ENCODE results near the gene FBXO27. TPM values are rescaled to one million over a fixed set of nuclear protein-coding genes. Genes with fewer than 3 reads are reported as not detected.

Gene FBXO27
- total RNA-seq, 1 experiment from 2014 or later, result 48.5 TPM

DNA sequence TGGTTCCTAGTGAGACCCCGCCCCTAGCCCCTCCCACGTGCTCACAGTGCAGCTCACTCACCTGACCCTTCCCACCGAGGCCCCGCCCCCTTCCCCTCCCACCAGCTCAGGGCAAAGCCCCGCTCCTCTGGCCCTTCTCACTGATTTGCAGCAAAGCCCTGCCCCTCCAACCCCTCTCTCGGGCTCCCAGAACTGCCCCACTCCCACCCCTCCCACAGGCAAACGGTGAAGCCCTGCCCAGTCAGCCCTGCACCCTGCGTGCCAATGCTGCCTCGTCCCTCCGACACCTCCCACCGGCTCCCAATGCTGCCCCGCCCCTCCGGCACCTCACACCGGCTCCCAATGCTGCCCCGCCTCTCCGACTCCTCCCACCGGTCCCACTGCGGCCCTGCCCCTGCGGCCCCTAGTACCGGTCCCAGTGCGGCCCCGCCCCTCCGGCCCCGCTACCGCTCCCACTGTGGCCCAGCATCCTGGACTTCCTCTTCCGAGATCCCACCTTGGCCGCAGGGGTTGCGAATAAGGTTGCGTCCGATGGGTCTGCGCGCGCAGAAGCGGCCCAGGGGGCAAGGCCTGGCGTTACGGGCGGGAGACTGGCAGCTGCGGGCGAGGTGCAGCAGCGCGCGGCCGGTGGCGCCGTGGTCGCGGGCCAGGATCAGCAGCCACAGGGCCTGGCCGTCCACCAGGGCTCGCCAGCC lies 834 bp downstream of the FBXO27 start:
- POLR2A ChIA-PET (ENCODE audit: unreplicated experiment), result interaction anchor here (0.5 to 0.8 kb wide), 10 partner anchors 38 to 1744 kb away, joined by 3 to 23 read pairs (median 4); partner anchors contain the start of gene MIA

DNA sequence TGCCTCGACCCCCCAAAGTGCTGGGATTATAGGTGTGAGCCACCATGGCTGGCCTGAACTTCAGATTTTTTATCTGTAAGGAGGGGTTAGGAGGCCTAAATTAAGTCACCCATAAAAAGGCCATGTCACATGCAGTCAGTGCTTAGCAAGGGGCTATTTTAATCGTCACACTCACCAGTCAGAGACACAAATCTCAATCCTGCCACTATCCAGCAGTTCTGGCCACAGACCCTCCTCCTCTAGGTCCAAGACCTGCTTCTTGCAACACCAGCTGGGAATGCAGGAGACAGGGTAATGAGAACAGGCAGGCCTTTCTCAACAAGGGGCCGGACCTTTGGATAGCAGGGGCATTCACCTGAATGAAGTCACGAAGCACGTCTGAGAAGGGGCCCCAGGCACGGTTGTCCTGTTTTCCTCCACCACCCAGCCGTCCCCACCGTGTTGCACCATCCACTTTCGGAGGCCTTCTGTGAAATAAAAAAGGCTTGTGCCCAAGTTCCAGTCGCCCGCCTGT lies 1.4 kb downstream of the FBXO27 start:
- DNase-seq, result no peak
- POLR2A ChIA-PET (ENCODE audit: unreplicated experiment), result interaction anchor here (0.5 to 0.8 kb wide), 7 partner anchors 42 to 1744 kb away, joined by 3 to 25 read pairs (median 5); partner anchors contain the start of gene MIA

More for the DNA sequence above, 834 bp downstream of the FBXO27 start:
- no TSS peak for BruUV-seq (replicated peaks)
- peak; percentile 94 to 99 for DNase-seq
- H3K9me2 ChIP-seq (ENCODE audit: insufficient read depth), result no peaks in the 10 kb centered on the region
- peaks cover 24% of the 10 kb centered on the region; the same call in 1 of the 2 replicates for H3K36me3 ChIP-seq (ENCODE audit: low read depth)
- H4K20me1 ChIP-seq (ENCODE audit: insufficient read depth), result no peaks in the 10 kb centered on the region
- peak overlapping the region; percentile 76 for H3K27ac ChIP-seq
- H2AFZ ChIP-seq, result peak overlapping the region; percentile 81
- H3K4me2 ChIP-seq, result peak overlapping the region; percentile 90
- peaks cover 39% of the 10 kb centered on the region for H3F3A ChIP-seq (ENCODE audit: insufficient read depth, low read depth)
- H3K79me2 ChIP-seq (ENCODE audit: low read depth), result no peaks in the 10 kb centered on the region
- peak overlapping the region; percentile 77 for H3K4me3 ChIP-seq
- H3K27me3 ChIP-seq (ENCODE audit: insufficient read depth, low read depth), result no peaks in the 10 kb centered on the region
- H3K9me3 ChIP-seq (ENCODE audit: insufficient read depth, low read depth), result peaks cover 3% of the 10 kb centered on the region; the same call in 1 of the 2 replicates
- CTCF ChIA-PET, result interaction anchor here (0.6 to 0.8 kb wide), 4 partner anchors 14 to 507 kb away, joined by 3 to 6 read pairs (median 4); partner anchors contain the start of gene FBXO17
- intact Hi-C loops (cut with micrococcal nuclease; ENCODE audit: unreplicated experiment), result loop anchor here (2.0 to 10.0 kb wide), 5 partner anchors 54 to 381 kb away; partner anchors contain the start of genes ECH1, FBXO17, PLEKHG2 and SAMD4B
- TF ChIP-seq, protein P1, sequence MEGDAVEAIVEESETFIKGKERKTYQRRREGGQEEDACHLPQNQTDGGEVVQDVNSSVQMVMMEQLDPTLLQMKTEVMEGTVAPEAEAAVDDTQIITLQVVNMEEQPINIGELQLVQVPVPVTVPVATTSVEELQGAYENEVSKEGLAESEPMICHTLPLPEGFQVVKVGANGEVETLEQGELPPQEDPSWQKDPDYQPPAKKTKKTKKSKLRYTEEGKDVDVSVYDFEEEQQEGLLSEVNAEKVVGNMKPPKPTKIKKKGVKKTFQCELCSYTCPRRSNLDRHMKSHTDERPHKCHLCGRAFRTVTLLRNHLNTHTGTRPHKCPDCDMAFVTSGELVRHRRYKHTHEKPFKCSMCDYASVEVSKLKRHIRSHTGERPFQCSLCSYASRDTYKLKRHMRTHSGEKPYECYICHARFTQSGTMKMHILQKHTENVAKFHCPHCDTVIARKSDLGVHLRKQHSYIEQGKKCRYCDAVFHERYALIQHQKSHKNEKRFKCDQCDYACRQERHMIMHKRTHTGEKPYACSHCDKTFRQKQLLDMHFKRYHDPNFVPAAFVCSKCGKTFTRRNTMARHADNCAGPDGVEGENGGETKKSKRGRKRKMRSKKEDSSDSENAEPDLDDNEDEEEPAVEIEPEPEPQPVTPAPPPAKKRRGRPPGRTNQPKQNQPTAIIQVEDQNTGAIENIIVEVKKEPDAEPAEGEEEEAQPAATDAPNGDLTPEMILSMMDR (conservative IDR thresholded peaks at IDR 0.05), result no peak
- no peak for TF ChIP-seq EZH2 (IDR thresholded peaks at IDR 0.05; ENCODE audit: low read depth)
- H3K4me1 ChIP-seq (replicated peaks; ENCODE audit: insufficient read depth), result peaks cover 25% of the 10 kb centered on the region

More for the DNA sequence above, 1.4 kb downstream of the FBXO27 start:
- Histone ChIP-seq H3K9me2 (ENCODE audit: insufficient read depth) (no peaks in the 10 kb centered on the region), H3F3A (ENCODE audit: insufficient read depth, low read depth) (peaks cover 39% of the 10 kb centered on the region), H3K9me3 (ENCODE audit: insufficient read depth, low read depth) (peaks cover 3% of the 10 kb centered on the region; the same call in 1 of the 2 replicates), H3K4me1 (replicated peaks; ENCODE audit: insufficient read depth) (peaks cover 25% of the 10 kb centered on the region), H3K4me2 (peak overlapping the region; percentile 90), H3K36me3 (ENCODE audit: low read depth) (peaks cover 24% of the 10 kb centered on the region; the same call in 1 of the 2 replicates), H3K27me3 (ENCODE audit: insufficient read depth, low read depth) (no peaks in the 10 kb centered on the region), H3K4me3 (peak overlapping the region; percentile 77), H3K27ac (peak overlapping the region; percentile 76), H4K20me1 (ENCODE audit: insufficient read depth) (no peaks in the 10 kb centered on the region), H3K79me2 (ENCODE audit: low read depth) (no peaks in the 10 kb centered on the region), H2AFZ (peak overlapping the region; percentile 80)
- intact Hi-C loops (cut with micrococcal nuclease; ENCODE audit: unreplicated experiment), result loop anchor here (5.0 to 10.0 kb wide), 4 partner anchors 54 to 381 kb away; partner anchors contain the start of genes ECH1, FBXO17, PLEKHG2 and SAMD4B
- TF ChIP-seq EZH2 (IDR thresholded peaks at IDR 0.05; ENCODE audit: low read depth), result no peak
- TF ChIP-seq, protein P1 (conservative IDR thresholded peaks at IDR 0.05), result no peak
- BruUV-seq (replicated peaks), result TSS peak; percentile 47
- CTCF ChIA-PET, result interaction anchor here (0.6 to 0.8 kb wide), 2 partner anchors 15 to 55 kb away, joined by 3 read pairs; partner anchors contain the start of gene FBXO17

All from PC-9 (cell line).